Stimulated activated CD4-positive, alpha-beta T cell treated with anti-CD3 and anti-CD28 coated beads, Interleukin-4, amount 100 ng/mL, for 4 hours (primary cell): ENCODE results near the gene ZNF358.
"Not testable (repeated sequence)": the region's sequence is repeated elsewhere in the genome, so short reads cannot be mapped to it uniquely, and the experiment has no call there.

ENCODE experiments used
- DNase-seq, 2 experiments: peaks; one replicate each; pipeline ENCODE4 v3.0.0-alpha.2; 2020

The ZNF358 gene

GRCh38 chr19:7521551-7522071 is 5.7 kb downstream of the ZNF358 start:
- DNase-seq = no peak

GRCh38 chr19:7522072-7522922 is 6.4 kb downstream of the ZNF358 start, which contains the start of gene MCOLN1:
Gene MCOLN1 (plus strand): TSS chr19:7522624. CDS start chr19:7522751, 127 bp downstream.
- peak; percentile 99 to 100 for DNase-seq

GRCh38 chr19:7522923-7523667 is 7.2 kb downstream of the ZNF358 start:
- no peak for DNase-seq

- DNase-seq = no peak
Observed at GRCh38 chr19:7524523-7524922, 8.6 kb downstream of the ZNF358 start.

GRCh38 chr19:7524992-7525739 is 9.3 kb downstream of the ZNF358 start:
- no peak for DNase-seq

- DNase-seq = no peak
Observed at GRCh38 chr19:7526059-7526929, 10.4 kb downstream of the ZNF358 start.

GRCh38 chr19:7527516-7528191 is 11.8 kb downstream of the ZNF358 start:
- no peak for DNase-seq

- no peak for DNase-seq
Observed at GRCh38 chr19:7528192-7528519, 12.3 kb downstream of the ZNF358 start.

GRCh38 chr19:7528522-7529245 is 12.8 kb downstream of the ZNF358 start:
- no peak for DNase-seq

GRCh38 chr19:7529246-7529600 is 13.3 kb downstream of the ZNF358 start:
- no peak for DNase-seq

GRCh38 chr19:7529610-7530490 is 13.9 kb downstream of the ZNF358 start:
- no peak for DNase-seq

- no peak for DNase-seq
Observed at GRCh38 chr19:7533281-7533885, 17.5 kb downstream of the ZNF358 start.

GRCh38 chr19:7533925-7534480 is 18.1 kb downstream of the ZNF358 start:
- peak; percentile 81 for DNase-seq

- DNase-seq = peak; percentile 22 to 29
Observed at GRCh38 chr19:7534531-7535046, 18.7 kb downstream of the ZNF358 start.

GRCh38 chr19:7535047-7535997 is 19.4 kb downstream of the ZNF358 start, which contains the start of gene PNPLA6:
Gene PNPLA6 (plus strand): TSS chr19:7535717. CDS start chr19:7535789, 72 bp downstream.
- DNase-seq = peak; percentile 92 to 96

- DNase-seq = no peak
Observed at GRCh38 chr19:7535998-7536695, 20.2 kb downstream of the ZNF358 start.

- not testable (repeated sequence) for DNase-seq
Observed at GRCh38 chr19:7538990-7539389, 23.1 kb downstream of the ZNF358 start.
